ENCODE data around the gene CNTN5.

CNTN5 gene

DNA sequence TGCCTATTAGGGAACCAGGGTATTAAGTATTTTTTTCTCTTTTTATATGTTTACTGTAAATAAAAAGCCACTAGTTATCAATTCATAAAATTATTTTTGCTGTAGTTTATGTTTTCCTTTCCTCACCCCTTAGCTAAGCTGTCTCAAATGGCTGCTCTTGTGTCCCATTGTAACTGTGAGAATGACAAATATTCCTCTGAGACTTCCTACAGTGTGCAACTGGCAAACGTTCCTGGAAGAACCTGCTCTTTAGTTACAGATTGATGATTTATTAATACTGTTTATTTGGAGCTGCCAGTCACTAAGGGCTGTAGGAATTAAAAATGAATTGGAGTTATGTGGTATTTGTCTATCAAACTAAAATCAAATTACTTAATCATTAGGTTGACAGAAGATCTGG is 990.9 kb downstream of the CNTN5 start:
- no peak for TF ChIP-seq CTCF (IDR thresholded peaks at IDR 0.05; ENCODE audit: unreplicated experiment in 3 of 3)
- Mint-ChIP-seq H3K27me3 (ENCODE audit: low read depth) (no peaks in the 10 kb centered on the region), H3K9me3 (no peaks in the 10 kb centered on the region), H3K27ac (no peak overlapping the region), H3K4me1 (no peaks in the 10 kb centered on the region), H3K4me3 (no peak overlapping the region), H3K36me3 (ENCODE audit: low read depth) (no peaks in the 10 kb centered on the region)

DNA sequence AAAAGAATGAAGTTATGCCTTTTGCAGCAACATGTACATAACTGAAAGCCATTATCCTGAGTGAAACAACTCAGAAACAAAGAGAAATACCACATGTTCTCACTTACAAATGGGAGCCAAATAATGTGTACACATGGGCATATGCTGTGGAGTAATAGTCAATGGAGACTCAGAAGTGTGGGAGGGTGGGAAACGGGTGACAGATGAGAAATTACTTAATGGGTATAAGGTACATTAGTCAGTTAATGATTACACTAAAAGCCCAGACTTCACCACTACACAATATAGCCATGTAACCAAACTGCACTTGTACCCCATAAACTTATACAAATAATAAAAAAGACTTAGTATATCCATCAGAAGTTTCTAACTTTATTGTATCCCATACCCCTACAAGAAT is 992.3 kb downstream of the CNTN5 start:
- no peaks in the 10 kb centered on the region for H3K27me3 Mint-ChIP-seq (ENCODE audit: low read depth)
- TF ChIP-seq CTCF (IDR thresholded peaks at IDR 0.05; ENCODE audit: unreplicated experiment in 3 of 3) = no peak
- no peaks in the 10 kb centered on the region for H3K36me3 Mint-ChIP-seq (ENCODE audit: low read depth)
- H3K27ac Mint-ChIP-seq = no peak overlapping the region
- no peaks in the 10 kb centered on the region for H3K9me3 Mint-ChIP-seq
- no peaks in the 10 kb centered on the region for H3K4me1 Mint-ChIP-seq
- H3K4me3 Mint-ChIP-seq = no peak overlapping the region

DNA sequence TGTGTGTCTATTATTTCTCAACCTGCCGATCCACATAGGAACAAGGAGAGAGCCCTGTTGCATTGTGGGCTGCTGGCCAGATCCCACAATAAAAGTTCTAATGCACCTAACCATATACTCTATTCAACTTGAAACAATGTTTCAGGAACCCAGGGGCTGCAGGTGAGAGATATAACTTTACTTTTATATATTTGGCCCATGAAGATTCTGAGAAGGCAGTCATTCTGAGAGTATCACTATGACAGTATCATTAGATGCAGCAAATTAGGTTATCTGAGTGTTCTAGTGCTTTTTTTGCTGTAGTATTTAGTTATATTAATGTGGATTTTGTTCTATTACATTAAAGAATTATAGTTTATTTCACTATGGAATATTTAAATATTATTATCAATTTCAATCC is 1011.2 kb downstream of the CNTN5 start:
- H3K4me3 Mint-ChIP-seq = no peak overlapping the region
- no peaks in the 10 kb centered on the region for H3K36me3 Mint-ChIP-seq (ENCODE audit: low read depth)
- H3K9me3 Mint-ChIP-seq = peaks cover 9% of the 10 kb centered on the region
- no peaks in the 10 kb centered on the region for H3K4me1 Mint-ChIP-seq
- H3K27ac Mint-ChIP-seq = no peak overlapping the region
- TF ChIP-seq CTCF (IDR thresholded peaks at IDR 0.05; ENCODE audit: unreplicated experiment in 3 of 3) = no peak
- no peaks in the 10 kb centered on the region for H3K27me3 Mint-ChIP-seq (ENCODE audit: low read depth)

DNA sequence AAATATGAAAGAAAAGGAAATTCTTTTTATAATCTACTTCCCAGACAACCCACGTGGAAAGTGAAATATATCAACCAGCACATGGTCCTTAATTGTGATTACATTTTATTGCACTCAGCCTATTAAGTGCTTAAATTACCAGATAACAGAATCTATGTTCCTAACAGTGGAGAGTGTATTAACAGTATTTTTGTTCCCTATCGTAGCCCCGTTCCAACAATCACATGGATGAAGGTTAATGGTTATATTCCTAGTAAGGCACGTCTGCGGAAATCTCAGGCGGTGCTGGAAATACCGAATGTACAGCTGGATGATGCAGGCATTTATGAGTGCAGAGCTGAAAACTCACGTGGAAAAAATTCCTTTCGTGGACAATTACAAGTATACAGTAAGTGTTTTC is 1040.3 kb downstream of the CNTN5 start:
- no peaks in the 10 kb centered on the region for H3K9me3 Mint-ChIP-seq
- H3K4me1 Mint-ChIP-seq = no peaks in the 10 kb centered on the region
- H3K27me3 Mint-ChIP-seq (ENCODE audit: low read depth) = no peaks in the 10 kb centered on the region
- no peak overlapping the region for H3K27ac Mint-ChIP-seq
- no peak for TF ChIP-seq CTCF (IDR thresholded peaks at IDR 0.05; ENCODE audit: unreplicated experiment in 3 of 3)
- no peaks in the 10 kb centered on the region for H3K36me3 Mint-ChIP-seq (ENCODE audit: low read depth)
- H3K4me3 Mint-ChIP-seq = no peak overlapping the region

DNA sequence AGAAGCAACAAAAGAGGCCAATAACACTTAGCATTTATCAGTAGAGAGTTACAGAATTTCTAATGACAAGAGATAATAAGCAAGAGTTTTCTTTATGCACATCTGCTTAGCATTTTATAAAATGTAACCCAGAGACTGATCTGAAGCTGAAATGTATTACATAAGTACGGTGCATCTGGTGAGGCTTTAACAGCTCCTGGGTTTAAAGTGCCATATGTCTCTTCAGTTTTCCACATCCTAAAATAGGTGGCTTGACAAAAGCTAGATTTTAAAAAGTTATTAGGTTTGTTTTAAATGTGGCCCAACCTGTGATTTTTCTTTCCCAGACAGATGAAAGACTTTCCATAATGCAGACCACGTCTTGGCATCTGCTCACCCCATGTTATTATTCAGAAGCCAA is 1045.7 kb downstream of the CNTN5 start:
- Mint-ChIP-seq H3K4me1 (no peaks in the 10 kb centered on the region), H3K27ac (no peak overlapping the region), H3K4me3 (no peak overlapping the region), H3K36me3 (ENCODE audit: low read depth) (no peaks in the 10 kb centered on the region), H3K27me3 (ENCODE audit: low read depth) (no peaks in the 10 kb centered on the region), H3K9me3 (no peaks in the 10 kb centered on the region)
- TF ChIP-seq CTCF (IDR thresholded peaks at IDR 0.05; ENCODE audit: unreplicated experiment in 3 of 3) = no peak

DNA sequence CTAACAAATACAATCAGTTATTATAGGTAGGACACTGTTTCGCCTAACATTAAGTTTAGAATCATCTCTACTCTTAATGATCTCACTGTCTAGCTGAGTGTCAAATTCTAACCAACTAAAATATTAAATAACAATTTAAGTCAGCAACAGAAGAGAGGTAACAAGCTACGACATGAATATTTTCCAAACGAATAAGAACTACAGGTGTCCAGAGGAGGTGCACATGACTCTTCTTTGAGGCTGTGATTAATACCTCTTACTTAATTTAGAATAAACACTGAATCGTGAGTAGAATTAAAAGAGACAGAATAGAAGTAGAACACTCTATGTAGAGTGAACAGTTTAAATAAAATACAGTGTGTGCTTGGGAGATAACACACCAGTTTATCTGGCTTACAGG is 1047.4 kb downstream of the CNTN5 start:
- no peak for TF ChIP-seq CTCF (IDR thresholded peaks at IDR 0.05; ENCODE audit: unreplicated experiment in 3 of 3)
- no peaks in the 10 kb centered on the region for H3K36me3 Mint-ChIP-seq (ENCODE audit: low read depth)
- H3K27ac Mint-ChIP-seq = no peak overlapping the region
- no peaks in the 10 kb centered on the region for H3K27me3 Mint-ChIP-seq (ENCODE audit: low read depth)
- no peak overlapping the region for H3K4me3 Mint-ChIP-seq
- H3K9me3 Mint-ChIP-seq = no peaks in the 10 kb centered on the region
- H3K4me1 Mint-ChIP-seq = no peaks in the 10 kb centered on the region
